Left renal pelvis (tissue), 4 donors: ENCODE data around the gene GDPGP1. TPM values are rescaled to one million over a fixed set of nuclear protein-coding genes. Genes with fewer than 3 reads are reported as not detected.

Experiments
- DNase-seq, 4 donors: peaks; one replicate each; pipeline ENCODE4 v3.0.0-alpha.2; 2013; ENCODE audit warnings: low read depth in 4 of 4, low spot score in 3 of 4
- polyA plus RNA-seq, 4 donors: library from polyadenylated mRNA; unstranded; fragments of 120-200 nt; gene quantifications; one replicate each; pipeline ENCODE4 v1.2.1, GENCODE V29; 2013; ENCODE audit not compliant: insufficient read length in 4 of 4

The GDPGP1 gene
- polyA plus RNA-seq, 4 donors, result 2.2 to 5.0 (median 4.2) TPM

- DNase-seq, result no peak
Measured at GRCh38 chr15:90203473-90203872, 30.5 kb upstream of the GDPGP1 start.

GRCh38 chr15:90203922-90204321 lies 30.1 kb upstream of the GDPGP1 start:
- no peak for DNase-seq

DNA sequence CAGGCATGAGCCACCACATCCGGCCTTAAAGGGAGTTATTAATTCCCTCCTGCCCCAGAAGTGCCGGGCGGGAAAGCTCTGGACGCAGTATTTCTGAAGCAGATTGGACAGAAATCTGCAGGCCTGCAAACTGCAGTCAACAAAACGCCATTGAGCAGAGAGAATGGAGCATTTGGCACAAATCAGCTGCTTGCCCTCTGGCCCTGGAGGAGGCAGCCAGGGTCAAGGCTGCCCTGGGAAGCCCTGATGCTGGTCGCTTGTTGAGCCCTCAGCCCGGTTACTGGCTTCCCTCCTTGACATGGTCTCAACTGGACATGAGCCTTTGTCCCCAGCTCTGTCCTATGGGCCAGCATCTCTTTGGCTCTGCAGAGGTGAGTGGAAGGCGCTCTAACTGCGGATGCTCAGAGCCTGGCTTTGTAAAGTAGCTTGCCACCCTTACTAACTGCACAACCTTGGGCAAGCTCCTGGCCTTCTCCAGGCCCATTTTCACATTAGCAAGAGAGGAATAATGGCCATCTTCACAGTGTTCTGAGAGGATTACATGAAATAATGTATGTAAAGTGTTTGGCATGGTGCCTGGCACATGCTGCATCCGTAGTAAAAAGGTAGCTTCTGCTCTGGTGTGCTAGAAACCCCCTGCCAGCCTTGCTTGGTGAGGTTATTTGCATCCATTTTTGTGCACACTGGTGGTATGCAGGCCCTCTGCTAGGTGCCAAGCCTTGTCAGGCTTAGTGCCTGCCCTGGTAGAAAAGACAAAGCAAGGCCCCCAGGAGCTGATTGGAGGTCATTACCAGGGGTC lies 28.8 kb upstream of the GDPGP1 start:
- no peak for DNase-seq

DNA sequence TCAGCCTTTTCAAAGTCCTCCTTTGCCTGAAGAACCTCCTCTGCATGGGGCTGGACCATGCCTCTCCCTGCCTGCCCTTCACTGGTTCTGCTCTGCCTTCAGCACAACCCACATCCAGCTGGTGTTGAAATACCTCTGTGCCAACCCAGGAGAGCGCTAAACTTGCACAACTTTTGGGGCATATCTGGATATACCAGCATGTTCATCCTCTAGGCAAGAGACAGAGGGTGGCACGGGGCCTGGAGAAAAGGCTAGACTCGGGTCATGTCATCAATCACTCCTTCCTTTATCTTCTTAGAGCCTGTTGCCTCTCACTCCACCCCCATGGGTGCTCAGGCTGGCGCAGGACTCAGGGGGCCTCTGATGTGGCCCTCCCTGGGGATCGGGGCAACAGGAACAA lies 28.1 kb upstream of the GDPGP1 start:
- no peak for DNase-seq

GRCh38 chr15:90207252-90207651 lies 26.8 kb upstream of the GDPGP1 start:
- no peak for DNase-seq

DNA sequence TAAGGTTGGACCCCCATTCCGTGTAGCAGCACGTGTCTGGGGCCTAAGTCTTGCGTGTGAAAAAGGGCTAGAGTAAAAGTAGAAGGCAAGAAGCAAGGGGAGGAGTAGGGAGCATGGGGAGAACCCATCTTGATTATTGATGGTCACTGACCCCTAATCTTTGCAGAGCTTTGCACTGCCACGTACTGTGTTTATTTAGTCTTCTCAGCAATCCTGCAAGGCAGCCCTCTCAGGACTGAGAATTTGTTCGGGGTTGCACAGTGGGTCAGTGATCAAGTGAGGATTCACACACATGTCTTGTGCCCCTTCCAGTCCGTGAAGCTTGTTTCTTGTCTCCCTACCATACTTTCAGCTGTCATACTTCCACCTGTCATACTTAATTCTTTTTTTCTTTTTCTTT lies 25.7 kb upstream of the GDPGP1 start:
- DNase-seq, result no peak

DNA sequence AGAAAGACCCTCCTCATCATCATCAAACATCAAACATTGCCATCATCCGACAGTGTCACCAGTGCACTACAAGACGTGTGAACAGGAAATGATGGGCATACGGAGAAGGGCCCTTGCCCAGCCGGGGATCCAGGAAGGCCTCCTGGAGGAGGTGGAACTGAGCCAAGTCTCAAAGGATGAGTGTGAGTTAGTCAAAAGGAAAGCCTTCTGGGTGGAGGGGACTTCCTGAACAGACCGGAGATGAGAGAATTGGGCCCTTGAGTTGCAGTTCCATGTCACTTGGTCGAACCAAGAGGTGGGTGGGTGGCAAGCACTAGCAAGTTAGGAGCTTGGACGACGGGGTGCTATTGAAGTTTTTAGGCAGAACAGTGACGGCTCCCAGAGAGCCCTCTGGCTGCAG lies 24.4 kb upstream of the GDPGP1 start:
- no peak for DNase-seq

- DNase-seq, result no peak
Measured at GRCh38 chr15:90210593-90210992, 23.4 kb upstream of the GDPGP1 start.

GRCh38 chr15:90211009-90211408 lies 23.0 kb upstream of the GDPGP1 start:
- DNase-seq, result no peak

- no peak for DNase-seq
Measured at GRCh38 chr15:90211440-90212143, 22.4 kb upstream of the GDPGP1 start.

DNA sequence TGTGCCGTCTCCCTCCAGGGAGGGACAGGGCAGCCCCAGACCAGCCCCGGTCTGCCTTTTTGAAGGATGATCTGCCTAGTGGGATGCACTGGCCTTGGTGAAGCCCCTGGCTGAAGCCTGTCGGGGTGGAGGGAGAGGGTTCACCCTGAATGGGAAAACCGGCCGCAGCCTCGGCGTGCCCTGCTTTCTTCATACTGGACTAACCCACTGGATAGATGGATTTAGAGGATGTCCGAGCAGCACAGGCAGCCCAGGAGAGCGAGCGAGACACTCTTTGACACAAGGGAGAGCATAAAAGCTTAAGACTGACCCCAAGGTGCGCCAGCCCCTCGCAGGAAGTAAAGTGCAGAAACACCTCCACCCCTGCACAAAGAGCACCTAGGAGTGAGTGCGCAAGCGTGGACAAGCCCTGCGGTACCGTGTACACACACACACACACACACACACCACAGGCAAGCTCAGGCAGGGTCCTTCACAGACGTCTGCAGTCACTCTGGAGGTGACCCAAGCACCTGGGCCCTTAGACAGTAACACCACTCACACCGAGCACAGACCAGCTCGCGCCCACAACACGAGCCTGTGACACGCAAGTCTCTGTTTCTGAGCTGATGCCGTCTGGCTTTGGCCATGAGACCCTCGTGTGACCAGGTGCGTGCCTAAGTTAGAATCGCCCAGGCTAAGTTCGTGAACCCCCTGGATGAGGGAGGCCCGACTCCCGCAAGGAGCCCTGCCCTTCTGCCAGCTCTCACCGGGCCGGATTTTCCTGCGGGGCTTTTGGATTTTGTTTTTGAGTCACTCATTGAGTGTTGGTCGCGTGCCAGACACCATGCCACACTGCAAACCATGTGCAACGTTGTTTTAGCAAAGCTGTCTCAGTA lies 21.5 kb upstream of the GDPGP1 start:
- DNase-seq, result no peak

DNA sequence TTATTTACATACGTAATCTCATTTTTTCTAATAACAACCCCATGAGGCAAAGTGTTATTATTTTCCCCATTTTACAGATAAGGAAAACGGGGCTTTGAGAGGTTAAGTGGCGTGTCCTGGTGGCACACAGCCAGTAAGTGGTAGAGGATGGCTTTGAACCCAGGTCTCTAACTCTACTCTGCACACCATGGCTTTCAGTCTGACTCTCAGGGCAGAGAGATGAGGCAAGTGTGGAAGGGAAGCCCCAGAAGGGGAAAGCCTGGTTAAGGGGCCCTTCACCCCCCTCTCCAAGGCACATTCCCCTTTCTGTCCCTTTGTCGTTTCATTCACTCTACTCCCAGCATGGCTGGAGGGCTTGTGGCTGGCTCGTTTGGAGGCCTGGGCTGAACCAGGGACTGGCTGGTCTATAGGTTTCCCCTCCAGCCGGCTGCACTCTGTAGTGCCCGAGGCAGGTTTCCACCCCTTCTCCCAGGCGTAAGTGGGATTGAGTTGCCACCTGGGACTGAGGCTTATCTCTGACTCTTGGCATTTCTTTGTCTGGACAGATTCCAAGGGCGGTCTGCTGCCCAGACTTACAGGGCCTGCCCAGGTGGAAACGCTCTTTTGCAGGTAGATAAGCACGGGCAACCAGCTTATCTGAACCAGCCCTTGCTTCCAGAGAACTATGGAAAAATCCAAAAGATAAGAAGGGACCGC lies 20.7 kb upstream of the GDPGP1 start:
- no peak for DNase-seq

GRCh38 chr15:90213818-90214204 lies 20.2 kb upstream of the GDPGP1 start:
- no peak for DNase-seq

- DNase-seq, result no peak
Measured at GRCh38 chr15:90214553-90215196, 19.3 kb upstream of the GDPGP1 start.

- no peak for DNase-seq
Measured at GRCh38 chr15:90217671-90218394, 16.2 kb upstream of the GDPGP1 start.

DNA sequence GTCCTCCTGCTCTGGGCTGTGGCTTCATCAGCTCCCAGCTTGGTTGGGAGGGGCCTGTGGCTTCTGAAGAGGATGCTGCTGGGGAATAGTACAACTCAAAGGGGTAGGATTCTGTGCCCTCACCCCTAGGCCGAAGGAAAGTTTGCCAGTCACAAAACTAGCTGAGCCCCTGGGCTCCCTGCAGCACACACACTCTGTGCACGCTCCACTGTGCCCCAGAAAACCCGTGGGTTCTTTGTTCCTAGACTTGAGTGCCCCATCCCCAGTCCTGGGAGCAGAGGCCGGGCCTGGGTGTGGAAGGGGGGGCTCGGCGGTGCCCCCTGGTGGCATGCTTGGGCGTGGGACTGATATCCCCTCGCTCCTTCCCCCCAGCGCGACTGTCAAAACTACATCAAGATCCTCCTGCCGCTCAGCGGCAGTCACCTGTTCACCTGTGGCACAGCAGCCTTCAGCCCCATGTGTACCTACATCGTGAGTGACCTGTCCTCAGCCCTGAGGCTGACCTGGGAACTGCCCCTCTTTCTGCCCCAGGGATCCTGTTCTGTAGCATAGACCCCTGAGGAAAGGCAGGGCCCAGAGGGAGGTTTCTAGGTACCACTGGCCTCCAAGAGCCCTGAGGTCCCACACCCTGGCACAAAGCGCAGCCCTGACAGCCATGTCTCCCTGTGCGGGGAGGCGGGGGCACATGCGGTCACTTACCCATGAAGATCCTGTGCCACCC lies 14.4 kb upstream of the GDPGP1 start:
- no peak for DNase-seq

GRCh38 chr15:90221246-90221900 lies 12.6 kb upstream of the GDPGP1 start:
- no peak for DNase-seq

DNA sequence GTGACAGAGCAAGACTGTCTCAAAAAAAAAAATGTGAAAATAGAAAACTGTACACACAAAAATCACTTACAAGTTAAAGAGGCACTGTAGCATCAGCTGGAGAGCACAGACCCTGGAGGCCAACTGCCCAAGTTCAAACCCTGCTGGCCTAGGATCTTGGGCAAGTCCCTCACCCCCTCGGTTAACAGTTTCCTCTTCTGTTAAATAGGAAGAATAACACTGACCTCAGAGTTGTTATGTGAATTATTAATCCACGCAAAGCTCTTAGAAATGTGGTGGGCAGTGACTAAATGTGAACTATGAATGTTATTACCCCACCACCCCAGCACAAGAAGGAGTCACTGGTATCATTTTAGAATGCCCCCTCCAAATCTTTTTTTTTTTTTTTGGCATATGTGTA lies 11.5 kb upstream of the GDPGP1 start:
- no peak for DNase-seq
